Mammary epithelial cell (primary cell): ENCODE measurements around the gene ARSJ.

ENCODE experiments used
- EZH2 ChIP-seq: IDR thresholded peaks from 2 replicates; pipeline ENCODE4 v1.6.1; 2012; ENCODE audit warnings: low read length, inconsistent platforms, borderline replicate concordance
- TF ChIP-seq, protein P1 (sequence below), 2 donors: IDR thresholded peaks in 1 of 2; conservative IDR thresholded peaks in 1 of 2; 2 replicates each; pipeline ENCODE4 v1.5.1; 2011 to 2012; ENCODE audit warnings: inconsistent platforms in 2 of 2, low read length in 2 of 2, mild to moderate bottlenecking in 2 of 2, control low read depth in 1 of 2, low read depth in 1 of 2; ENCODE audit not compliant: insufficient read depth in 1 of 2; ENCODE audit errors: extremely low read depth in 1 of 2

- no peak for TF ChIP-seq EZH2
- TF ChIP-seq, protein P1, sequence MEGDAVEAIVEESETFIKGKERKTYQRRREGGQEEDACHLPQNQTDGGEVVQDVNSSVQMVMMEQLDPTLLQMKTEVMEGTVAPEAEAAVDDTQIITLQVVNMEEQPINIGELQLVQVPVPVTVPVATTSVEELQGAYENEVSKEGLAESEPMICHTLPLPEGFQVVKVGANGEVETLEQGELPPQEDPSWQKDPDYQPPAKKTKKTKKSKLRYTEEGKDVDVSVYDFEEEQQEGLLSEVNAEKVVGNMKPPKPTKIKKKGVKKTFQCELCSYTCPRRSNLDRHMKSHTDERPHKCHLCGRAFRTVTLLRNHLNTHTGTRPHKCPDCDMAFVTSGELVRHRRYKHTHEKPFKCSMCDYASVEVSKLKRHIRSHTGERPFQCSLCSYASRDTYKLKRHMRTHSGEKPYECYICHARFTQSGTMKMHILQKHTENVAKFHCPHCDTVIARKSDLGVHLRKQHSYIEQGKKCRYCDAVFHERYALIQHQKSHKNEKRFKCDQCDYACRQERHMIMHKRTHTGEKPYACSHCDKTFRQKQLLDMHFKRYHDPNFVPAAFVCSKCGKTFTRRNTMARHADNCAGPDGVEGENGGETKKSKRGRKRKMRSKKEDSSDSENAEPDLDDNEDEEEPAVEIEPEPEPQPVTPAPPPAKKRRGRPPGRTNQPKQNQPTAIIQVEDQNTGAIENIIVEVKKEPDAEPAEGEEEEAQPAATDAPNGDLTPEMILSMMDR (conservative IDR thresholded peaks at IDR 0.05 in 1 of 2, IDR thresholded peaks at IDR 0.05 in 1 of 2; ENCODE audit: extremely low read depth in 1 of 2, insufficient read depth in 1 of 2, low read depth in 1 of 2, low read length in 2 of 2), result no peak
Measured at GRCh38 chr4:113953888-113954287, 25.6 kb downstream of the ARSJ start.
